ENCODE measurements around the gene SMIM44. TPM values are rescaled to one million over a fixed set of nuclear protein-coding genes. Genes with fewer than 3 reads are reported as not detected.

Gene SMIM44
- polyA plus RNA-seq, 1 donor: 1.6 TPM

- WGBS (ENCODE audit: insufficient coverage, low lambda C conversion rate): no CpG with 5 or more reads among the region's 20 CpGs
- Histone ChIP-seq H3K9me3 (ENCODE audit: control insufficient read depth, low read depth, low read length) (peaks cover 2% of the 10 kb centered on the region), H3K27ac (ENCODE audit: low read length) (no peak overlapping the region), H3K36me3 (ENCODE audit: control insufficient read depth, insufficient read depth, low read length) (peaks cover 68% of the 10 kb centered on the region), H3K4me3 (ENCODE audit: low read length) (no peak overlapping the region), H3K4me1 (ENCODE audit: control insufficient read depth, insufficient read depth, low read length) (peaks cover 8% of the 10 kb centered on the region), H3K27me3 (ENCODE audit: control insufficient read depth, insufficient read depth, low read length) (no peaks in the 10 kb centered on the region)
- DNase-seq: no peak
These were observed 41.7 kb upstream of the SMIM44 start for GRCh38 chr19:3524904-3525451.

- peaks cover 9% of the 10 kb centered on the region for H3K4me1 ChIP-seq (ENCODE audit: control insufficient read depth, insufficient read depth, low read length)
- DNase-seq: no peak
- H3K4me3 ChIP-seq (ENCODE audit: low read length): no peak overlapping the region
- peaks cover 75% of the 10 kb centered on the region for H3K36me3 ChIP-seq (ENCODE audit: control insufficient read depth, insufficient read depth, low read length)
- no peak overlapping the region for H3K27ac ChIP-seq (ENCODE audit: low read length)
- H3K27me3 ChIP-seq (ENCODE audit: control insufficient read depth, insufficient read depth, low read length): no peaks in the 10 kb centered on the region
- 93% methylated on average over 2 of the region's 33 CpGs for WGBS (ENCODE audit: insufficient coverage, low lambda C conversion rate)
- H3K9me3 ChIP-seq (ENCODE audit: control insufficient read depth, low read depth, low read length): peaks cover 2% of the 10 kb centered on the region
These were observed 41.0 kb upstream of the SMIM44 start for GRCh38 chr19:3524078-3524842.

- peaks cover 9% of the 10 kb centered on the region for H3K4me1 ChIP-seq (ENCODE audit: control insufficient read depth, insufficient read depth, low read length)
- peaks cover 79% of the 10 kb centered on the region for H3K36me3 ChIP-seq (ENCODE audit: control insufficient read depth, insufficient read depth, low read length)
- H3K27me3 ChIP-seq (ENCODE audit: control insufficient read depth, insufficient read depth, low read length): no peaks in the 10 kb centered on the region
- H3K9me3 ChIP-seq (ENCODE audit: control insufficient read depth, low read depth, low read length): peaks cover 2% of the 10 kb centered on the region
- DNase-seq: no peak
- H3K4me3 ChIP-seq (ENCODE audit: low read length): no peak overlapping the region
- WGBS (ENCODE audit: insufficient coverage, low lambda C conversion rate): no CpG with 5 or more reads among the region's 21 CpGs
- no peak overlapping the region for H3K27ac ChIP-seq (ENCODE audit: low read length)
These were observed 40.3 kb upstream of the SMIM44 start for GRCh38 chr19:3523361-3524077.

- peaks cover 71% of the 10 kb centered on the region for H3K36me3 ChIP-seq (ENCODE audit: control insufficient read depth, insufficient read depth, low read length)
- DNase-seq: no peak
- H3K4me1 ChIP-seq (ENCODE audit: control insufficient read depth, insufficient read depth, low read length): peaks cover 9% of the 10 kb centered on the region
- H3K27ac ChIP-seq (ENCODE audit: low read length): no peak overlapping the region
- no peaks in the 10 kb centered on the region for H3K9me3 ChIP-seq (ENCODE audit: control insufficient read depth, low read depth, low read length)
- whole genome bisulfite sequencing (ENCODE audit: insufficient coverage, low lambda C conversion rate): no CpG with 5 or more reads among the region's 40 CpGs
- no peak overlapping the region for H3K4me3 ChIP-seq (ENCODE audit: low read length)
- H3K27me3 ChIP-seq (ENCODE audit: control insufficient read depth, insufficient read depth, low read length): no peaks in the 10 kb centered on the region
These were observed 39.5 kb upstream of the SMIM44 start for GRCh38 chr19:3522421-3523360.

GRCh38 chr19:3521104-3521445 is 37.8 kb upstream of the SMIM44 start:
- no peaks in the 10 kb centered on the region for H3K27me3 ChIP-seq (ENCODE audit: control insufficient read depth, insufficient read depth, low read length)
- peak overlapping the region; percentile 15 for H3K27ac ChIP-seq (ENCODE audit: low read length)
- H3K4me3 ChIP-seq (ENCODE audit: low read length): no peak overlapping the region
- 67% methylated on average over 1 of the region's 7 CpGs for WGBS (ENCODE audit: insufficient coverage, low lambda C conversion rate)
- H3K4me1 ChIP-seq (ENCODE audit: control insufficient read depth, insufficient read depth, low read length): peaks cover 9% of the 10 kb centered on the region
- H3K9me3 ChIP-seq (ENCODE audit: control insufficient read depth, low read depth, low read length): no peaks in the 10 kb centered on the region
- H3K36me3 ChIP-seq (ENCODE audit: control insufficient read depth, insufficient read depth, low read length): peaks cover 55% of the 10 kb centered on the region
- DNase-seq: no peak

- DNase-seq: peak in 1 of 2 donors; percentile 73
- Histone ChIP-seq H3K4me1 (ENCODE audit: control insufficient read depth, insufficient read depth, low read length) (peaks cover 9% of the 10 kb centered on the region), H3K4me3 (ENCODE audit: low read length) (no peak overlapping the region), H3K36me3 (ENCODE audit: control insufficient read depth, insufficient read depth, low read length) (peaks cover 50% of the 10 kb centered on the region), H3K27ac (ENCODE audit: low read length) (peak overlapping the region; percentile 33), H3K27me3 (ENCODE audit: control insufficient read depth, insufficient read depth, low read length) (no peaks in the 10 kb centered on the region), H3K9me3 (ENCODE audit: control insufficient read depth, low read depth, low read length) (no peaks in the 10 kb centered on the region)
- WGBS (ENCODE audit: insufficient coverage, low lambda C conversion rate): no CpG with 5 or more reads among the region's 37 CpGs
These were observed 37.2 kb upstream of the SMIM44 start for GRCh38 chr19:3520166-3521103.

- no peak for DNase-seq
- H3K4me1 ChIP-seq (ENCODE audit: control insufficient read depth, insufficient read depth, low read length): peaks cover 9% of the 10 kb centered on the region
- no peak overlapping the region for H3K4me3 ChIP-seq (ENCODE audit: low read length)
- H3K27ac ChIP-seq (ENCODE audit: low read length): no peak overlapping the region
- H3K36me3 ChIP-seq (ENCODE audit: control insufficient read depth, insufficient read depth, low read length): peaks cover 45% of the 10 kb centered on the region
- no peaks in the 10 kb centered on the region for H3K9me3 ChIP-seq (ENCODE audit: control insufficient read depth, low read depth, low read length)
- WGBS (ENCODE audit: insufficient coverage, low lambda C conversion rate): no CpG with 5 or more reads among the region's 18 CpGs
- H3K27me3 ChIP-seq (ENCODE audit: control insufficient read depth, insufficient read depth, low read length): no peaks in the 10 kb centered on the region
These were observed 35.9 kb upstream of the SMIM44 start for GRCh38 chr19:3519126-3519525.

- Histone ChIP-seq H3K4me3 (ENCODE audit: low read length) (no peak overlapping the region), H3K4me1 (ENCODE audit: control insufficient read depth, insufficient read depth, low read length) (peaks cover 9% of the 10 kb centered on the region), H3K27me3 (ENCODE audit: control insufficient read depth, insufficient read depth, low read length) (no peaks in the 10 kb centered on the region), H3K9me3 (ENCODE audit: control insufficient read depth, low read depth, low read length) (no peaks in the 10 kb centered on the region), H3K36me3 (ENCODE audit: control insufficient read depth, insufficient read depth, low read length) (peaks cover 44% of the 10 kb centered on the region), H3K27ac (ENCODE audit: low read length) (no peak overlapping the region)
- no peak for DNase-seq
- no CpG with 5 or more reads among the region's 2 CpGs for WGBS (ENCODE audit: insufficient coverage, low lambda C conversion rate)
These were observed 35.4 kb upstream of the SMIM44 start for GRCh38 chr19:3518659-3519058.

GRCh38 chr19:3518255-3518654 is 35.0 kb upstream of the SMIM44 start:
- peaks cover 44% of the 10 kb centered on the region for H3K36me3 ChIP-seq (ENCODE audit: control insufficient read depth, insufficient read depth, low read length)

More at GRCh38 chr19:3518255-3518654, 35.0 kb upstream of the SMIM44 start:
- H3K27ac ChIP-seq (ENCODE audit: low read length): no peak overlapping the region
- DNase-seq: no peak
- peaks cover 9% of the 10 kb centered on the region for H3K4me1 ChIP-seq (ENCODE audit: control insufficient read depth, insufficient read depth, low read length)
- no peaks in the 10 kb centered on the region for H3K9me3 ChIP-seq (ENCODE audit: control insufficient read depth, low read depth, low read length)
- no peak overlapping the region for H3K4me3 ChIP-seq (ENCODE audit: low read length)
- H3K27me3 ChIP-seq (ENCODE audit: control insufficient read depth, insufficient read depth, low read length): no peaks in the 10 kb centered on the region
- WGBS (ENCODE audit: insufficient coverage, low lambda C conversion rate): no CpG with 5 or more reads among the region's 10 CpGs
